NT2/D1 (cell line): ENCODE measurements around the gene FAM53B.

ENCODE experiments used
- YY1 ChIP-seq: IDR thresholded peaks from 2 replicates; pipeline ENCODE4 v1.6.1; 2011; ENCODE audit not compliant: insufficient read length, insufficient read depth
- ZNF274 ChIP-seq: IDR thresholded peaks from 2 replicates; pipeline ENCODE4 v1.6.1; 2011; ENCODE audit warnings: mild to moderate bottlenecking, low read depth, low read length

GRCh38 chr10:124669824-124670654, 74.1 kb downstream of the FAM53B start:
- TF ChIP-seq YY1 (no peak), ZNF274 (no peak)
